Measurements from ENCODE around the gene METTL15. TPM values are rescaled to one million over a fixed set of nuclear protein-coding genes. Genes with fewer than 3 reads are reported as not detected.

Gene METTL15
- total RNA-seq, 1 experiment from 2014 or later, result 9.1 TPM

DNA sequence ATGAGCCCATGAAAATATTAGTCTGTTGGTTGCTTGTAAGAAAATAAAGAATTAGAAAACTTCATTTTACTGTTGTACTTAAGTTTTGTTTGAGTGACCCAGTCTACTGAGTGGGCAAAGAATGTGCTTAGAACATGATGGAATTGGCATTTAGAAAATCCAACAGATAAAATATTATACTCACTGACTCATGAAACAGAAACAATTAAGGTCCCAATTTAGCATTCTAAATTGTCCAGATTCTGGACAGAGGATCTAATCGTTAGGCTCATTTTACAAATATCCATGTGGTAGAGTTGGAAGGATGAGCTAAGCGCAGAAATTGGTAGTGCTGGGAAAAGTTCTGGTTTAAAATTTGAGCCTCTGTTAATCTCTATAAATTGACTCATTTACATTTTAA is 45.4 kb downstream of the METTL15 start:
- no peak overlapping the region for H2AFZ ChIP-seq (ENCODE audit: low read length)
- no peak overlapping the region for H3K27ac Mint-ChIP-seq
- no peaks in the 10 kb centered on the region for H3K27me3 ChIP-seq (ENCODE audit: insufficient read depth, low read length)
- no peaks in the 10 kb centered on the region for H3K23me2 ChIP-seq (ENCODE audit: insufficient read length, low read depth, low read length, poor library complexity, severe bottlenecking)
- H2BK15ac ChIP-seq (ENCODE audit: low read depth, low read length), result no peak overlapping the region
- no peak overlapping the region for H2BK12ac ChIP-seq (ENCODE audit: insufficient read length, low read depth, low read length)
- peaks cover 0 to 2% of the 10 kb centered on the region in 2 experiments; a peak in 1 of 5 replicates for H3K9me3 Mint-ChIP-seq
- TF ChIP-seq, protein P1, sequence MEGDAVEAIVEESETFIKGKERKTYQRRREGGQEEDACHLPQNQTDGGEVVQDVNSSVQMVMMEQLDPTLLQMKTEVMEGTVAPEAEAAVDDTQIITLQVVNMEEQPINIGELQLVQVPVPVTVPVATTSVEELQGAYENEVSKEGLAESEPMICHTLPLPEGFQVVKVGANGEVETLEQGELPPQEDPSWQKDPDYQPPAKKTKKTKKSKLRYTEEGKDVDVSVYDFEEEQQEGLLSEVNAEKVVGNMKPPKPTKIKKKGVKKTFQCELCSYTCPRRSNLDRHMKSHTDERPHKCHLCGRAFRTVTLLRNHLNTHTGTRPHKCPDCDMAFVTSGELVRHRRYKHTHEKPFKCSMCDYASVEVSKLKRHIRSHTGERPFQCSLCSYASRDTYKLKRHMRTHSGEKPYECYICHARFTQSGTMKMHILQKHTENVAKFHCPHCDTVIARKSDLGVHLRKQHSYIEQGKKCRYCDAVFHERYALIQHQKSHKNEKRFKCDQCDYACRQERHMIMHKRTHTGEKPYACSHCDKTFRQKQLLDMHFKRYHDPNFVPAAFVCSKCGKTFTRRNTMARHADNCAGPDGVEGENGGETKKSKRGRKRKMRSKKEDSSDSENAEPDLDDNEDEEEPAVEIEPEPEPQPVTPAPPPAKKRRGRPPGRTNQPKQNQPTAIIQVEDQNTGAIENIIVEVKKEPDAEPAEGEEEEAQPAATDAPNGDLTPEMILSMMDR (conservative IDR thresholded peaks at IDR 0.05), result no peak
- no peaks in the 10 kb centered on the region for H3K79me2 ChIP-seq (ENCODE audit: insufficient read depth, low read length)
- no peaks in the 10 kb centered on the region; the same call in 1 of the 2 replicates for H3K4me1 ChIP-seq (ENCODE audit: insufficient read depth, low read length)
- no peaks in the 10 kb centered on the region for H3K9me3 ChIP-seq (ENCODE audit: control insufficient read depth, low read depth, low read length)
- H3K27ac ChIP-seq (ENCODE audit: insufficient read length, low read depth, low read length), result no peak overlapping the region
- no peak overlapping the region for H4K5ac ChIP-seq (ENCODE audit: insufficient read length, low read depth, low read length)
- no peak for DNase-seq
- H3K56ac ChIP-seq (ENCODE audit: insufficient read length, low read depth, low read length), result no peak overlapping the region
- no peak overlapping the region for H2BK120ac ChIP-seq (ENCODE audit: low read depth, low read length, poor library complexity, severe bottlenecking)
- no peak overlapping the region for H2AK5ac ChIP-seq (ENCODE audit: insufficient read length, low read length)
- H3K18ac ChIP-seq (ENCODE audit: insufficient read length, low read depth, low read length), result no peak overlapping the region
- no peak overlapping the region for H3K9ac ChIP-seq (ENCODE audit: extremely low read depth, insufficient read length, low read length)
- H4K8ac ChIP-seq (replicated peaks; ENCODE audit: insufficient read length, low read depth, low read length), result no peak overlapping the region
- H2BK5ac ChIP-seq (ENCODE audit: insufficient read length, low read length), result no peak overlapping the region
- no peak overlapping the region for H2BK20ac ChIP-seq (ENCODE audit: low read depth, low read length, poor library complexity, severe bottlenecking)
- WGBS (ENCODE audit: extremely low coverage, insufficient read length, low lambda C conversion rate), result no CpG with 5 or more reads among the region's 2 CpGs
- H3K36me3 Mint-ChIP-seq (ENCODE audit: insufficient read depth in 1 of 3, low read depth in 3 of 3), result peaks cover 12 to 18% (median 14%) of the 10 kb centered on the region in 3 experiments
- peaks cover 17 to 24% of the 10 kb centered on the region in 2 experiments for H3K4me1 Mint-ChIP-seq
- no peak overlapping the region for H4K91ac ChIP-seq (ENCODE audit: insufficient read length, low read depth, low read length)
- no peak overlapping the region for H3K4ac ChIP-seq (ENCODE audit: low read depth, low read length)
- H3K14ac ChIP-seq (ENCODE audit: insufficient read depth, low read length), result no peak overlapping the region
- no peaks in the 10 kb centered on the region for H4K20me1 ChIP-seq (ENCODE audit: control insufficient read depth, insufficient read depth, insufficient read length)
- no peaks in the 10 kb centered on the region for H3K27me3 Mint-ChIP-seq (ENCODE audit: low read depth)
- H3T11ph ChIP-seq (ENCODE audit: low read length), result no peak overlapping the region
- no peaks in the 10 kb centered on the region for H3K79me1 ChIP-seq (ENCODE audit: insufficient read depth, low read depth, low read length, poor library complexity, severe bottlenecking)
- no peak overlapping the region for H3K4me2 ChIP-seq (ENCODE audit: insufficient read depth, insufficient read length, low read length)
- H3K23ac ChIP-seq (ENCODE audit: insufficient read length, low read depth, low read length), result no peak overlapping the region
- H3K4me3 Mint-ChIP-seq, result no peak overlapping the region
